DMS53 treated with DMSO at 0.1 percent for 48 hours (cell line): ENCODE data around the gene RAD52.
"Not testable (repeated sequence)": the region's sequence is repeated elsewhere in the genome, so short reads cannot be mapped to it uniquely, and the experiment has no call there.

Source experiments
- DNase-seq: peaks from one replicate; lab custom pipeline; 2025; ENCODE audit not compliant: unreplicated experiment; lab: John Stamatoyannopoulos, UW

RAD52 gene

GRCh38 chr12:968545-968944 lies 19.1 kb upstream of the RAD52 start:
- peak; percentile 28 for DNase-seq

GRCh38 chr12:967641-968040 lies 18.1 kb upstream of the RAD52 start:
- DNase-seq = no peak

GRCh38 chr12:966724-967123 lies 17.2 kb upstream of the RAD52 start:
- DNase-seq = no peak

GRCh38 chr12:958588-959123 lies 9.2 kb upstream of the RAD52 start:
- no peak for DNase-seq

- no peak for DNase-seq
Measured at GRCh38 chr12:955939-956338, 6.4 kb upstream of the RAD52 start.

GRCh38 chr12:954741-955140 lies 5.2 kb upstream of the RAD52 start:
- DNase-seq = no peak

GRCh38 chr12:953776-954175 lies 4.3 kb upstream of the RAD52 start:
- DNase-seq = peak; percentile 21

DNA sequence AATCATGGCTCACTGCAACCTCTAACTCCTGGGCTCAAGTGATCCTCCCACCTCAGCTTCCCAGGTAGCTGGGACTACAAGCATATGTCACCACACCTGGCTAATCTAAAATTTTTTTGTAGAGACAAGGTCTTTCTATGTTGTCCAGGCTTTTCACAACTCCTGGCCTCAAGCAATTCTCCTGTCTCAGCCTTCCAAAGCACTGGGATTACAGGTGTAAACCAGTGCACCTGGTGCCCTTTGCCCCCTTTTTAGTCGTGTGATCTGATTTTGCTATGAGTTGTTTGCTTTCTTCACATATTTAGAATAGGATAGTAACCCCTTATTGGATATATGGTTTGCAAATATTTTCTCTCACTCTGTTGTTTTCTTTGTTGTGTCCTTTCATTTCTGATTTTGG lies 1.7 kb upstream of the RAD52 start:
- DNase-seq = peak; percentile 43

GRCh38 chr12:948238-948637 lies 1.3 kb downstream of the RAD52 start:
- no peak for DNase-seq

GRCh38 chr12:946631-947030 lies 2.9 kb downstream of the RAD52 start:
- DNase-seq = no peak

DNA sequence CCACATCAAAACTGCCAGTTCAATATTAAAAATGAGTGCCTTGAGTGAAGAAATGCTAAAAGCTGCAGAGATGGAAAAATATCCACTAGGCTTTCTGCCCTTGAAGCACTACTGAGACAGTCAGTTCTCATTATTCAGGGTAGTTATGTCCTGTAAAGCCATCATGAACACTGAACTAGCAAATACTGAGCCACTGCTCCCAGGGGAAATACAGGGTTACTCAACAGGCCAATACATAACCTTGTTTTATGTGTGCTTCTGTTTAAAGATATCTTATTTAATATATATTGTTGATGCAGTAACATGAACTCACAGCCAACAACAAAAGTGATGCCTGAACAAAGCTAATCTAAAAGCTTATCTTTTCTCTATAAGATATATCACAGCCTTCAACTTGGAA lies 3.3 kb downstream of the RAD52 start:
- no peak for DNase-seq

DNA sequence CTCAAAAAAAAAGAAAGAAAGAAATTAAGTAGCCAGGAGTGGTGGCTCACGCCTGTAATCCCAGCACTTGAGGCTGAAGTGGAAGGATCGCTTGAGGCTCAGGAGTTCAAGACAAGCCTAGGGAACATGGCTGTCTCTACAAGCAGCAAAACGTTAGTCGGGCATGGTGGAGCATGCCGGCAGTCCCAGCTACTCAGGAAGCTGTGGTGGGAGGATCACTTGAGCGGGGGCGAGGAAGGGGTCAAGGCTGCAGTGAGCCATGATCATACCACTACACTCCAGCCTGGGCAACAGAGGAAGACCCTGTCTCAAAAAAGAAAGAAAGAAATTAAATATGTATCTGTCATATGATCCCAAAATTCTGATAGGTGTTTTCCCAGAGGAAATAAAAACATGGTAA lies 5.3 kb downstream of the RAD52 start:
- DNase-seq = no peak

DNA sequence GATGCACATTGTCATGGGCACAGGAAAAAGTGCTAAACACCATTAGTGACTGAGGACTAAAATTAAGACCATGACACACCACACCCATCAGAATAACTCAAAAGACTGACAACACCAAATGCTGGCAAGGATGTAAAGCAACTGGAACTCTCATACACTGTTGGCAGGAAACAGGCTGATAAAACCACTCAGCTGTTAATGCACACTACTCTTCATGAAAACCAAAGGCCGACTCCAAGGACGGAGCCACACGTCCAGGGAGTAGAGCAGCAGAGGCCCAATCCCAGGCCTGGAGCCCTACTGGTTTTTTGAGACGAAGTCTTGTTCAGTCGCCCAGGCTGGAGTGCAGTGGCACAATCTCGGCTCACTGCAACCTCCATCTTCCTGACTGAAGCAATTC lies 6.4 kb downstream of the RAD52 start:
- no peak for DNase-seq

DNA sequence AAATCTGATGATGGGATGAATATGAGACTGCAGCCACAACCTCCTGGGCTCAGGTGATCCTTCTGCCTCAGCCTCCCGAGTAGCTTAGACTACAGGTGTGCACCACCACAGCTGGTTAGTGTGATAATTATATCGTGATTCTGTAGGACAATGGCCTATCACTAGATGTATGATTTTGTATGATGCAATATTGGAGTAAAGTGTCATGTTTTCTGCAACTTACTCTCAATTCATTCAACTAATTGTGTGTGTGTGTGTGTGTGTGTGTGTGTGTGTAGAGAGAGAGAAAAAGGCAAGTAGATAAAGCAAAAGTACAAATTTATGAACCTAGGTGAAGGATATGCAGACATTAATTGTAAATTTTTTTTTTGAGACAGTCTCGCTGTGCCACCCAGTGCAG lies 10.7 kb downstream of the RAD52 start:
- no peak for DNase-seq

- no peak for DNase-seq
Measured at GRCh38 chr12:936377-937345, 12.8 kb downstream of the RAD52 start.

GRCh38 chr12:935891-936290 lies 13.6 kb downstream of the RAD52 start:
- DNase-seq = not testable (repeated sequence)

- DNase-seq = no peak
Measured at GRCh38 chr12:931591-931990, 17.9 kb downstream of the RAD52 start.

- DNase-seq = no peak
Measured at GRCh38 chr12:931060-931459, 18.4 kb downstream of the RAD52 start.

DNA sequence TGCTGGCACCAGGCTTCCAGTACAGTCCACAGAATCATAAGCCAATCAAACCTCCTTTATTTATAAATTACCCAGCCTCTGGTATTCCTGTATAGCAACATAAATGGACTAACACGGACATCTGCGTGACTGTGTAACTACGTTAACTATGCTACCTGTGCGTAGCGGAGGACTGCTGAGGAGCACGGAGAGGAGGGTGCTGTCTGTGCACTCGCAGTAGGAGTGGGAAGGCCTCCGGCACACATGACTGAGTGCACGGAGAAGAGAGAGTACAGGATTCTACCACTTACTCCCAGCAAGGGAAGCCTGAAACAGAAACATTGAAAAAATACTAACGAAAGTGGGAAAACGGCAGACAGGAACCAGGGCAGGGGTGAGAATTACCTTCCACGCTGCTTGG lies 22.9 kb downstream of the RAD52 start:
- DNase-seq = no peak

GRCh38 chr12:922285-922684 lies 27.2 kb downstream of the RAD52 start:
- no peak for DNase-seq

- DNase-seq = no peak
Measured at GRCh38 chr12:920676-921075, 28.8 kb downstream of the RAD52 start.

DNA sequence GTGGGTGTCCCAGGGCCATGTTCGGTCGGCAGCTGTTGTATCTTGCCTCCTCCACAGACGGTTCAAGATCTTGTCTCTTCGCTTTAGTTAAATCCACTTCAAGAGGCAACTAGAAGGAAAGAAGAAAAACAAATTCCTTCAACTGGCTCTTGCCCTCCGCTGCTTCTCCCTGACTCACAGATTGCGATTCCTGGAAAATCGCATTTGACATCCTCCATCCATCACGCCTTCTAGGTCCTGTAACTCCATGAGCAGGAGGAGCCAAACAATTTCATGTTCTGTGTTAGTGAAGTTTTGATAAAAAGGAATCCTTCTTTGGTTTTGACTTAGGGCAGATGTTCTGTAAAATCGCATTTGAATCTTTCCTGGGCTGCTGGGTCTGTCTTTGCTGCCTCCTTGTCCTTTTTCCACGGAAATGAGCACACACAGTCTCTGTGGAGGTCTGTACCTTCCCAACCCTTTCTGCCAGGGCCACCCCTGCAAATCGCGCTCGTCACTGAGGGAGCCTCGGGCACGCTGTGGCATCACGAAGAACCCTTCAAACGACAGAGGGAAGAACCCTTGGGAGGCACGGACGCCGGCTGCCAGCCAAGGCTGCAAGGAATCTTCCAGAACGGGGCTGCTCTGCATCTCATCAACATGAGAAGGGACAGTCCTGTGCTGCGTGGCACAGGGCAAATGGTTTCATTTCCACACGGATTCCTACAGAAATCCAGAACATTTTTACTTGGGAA lies 32.6 kb downstream of the RAD52 start:
- no peak for DNase-seq
